ENCODE measurements around the gene SRC. TPM values are rescaled to one million over a fixed set of nuclear protein-coding genes. Genes with fewer than 3 reads are reported as not detected.

SRC gene
- total RNA-seq, 6 experiments from 2014 or later = 22.0 to 35.6 (median 24.6) TPM

- H3K4me1 Mint-ChIP-seq (ENCODE audit: low read depth) = peaks cover 21% of the 10 kb centered on the region
- DNase-seq = no peak
- peaks cover 3% of the 10 kb centered on the region for H3K27me3 Mint-ChIP-seq (ENCODE audit: insufficient read depth)
- no peaks in the 10 kb centered on the region for H3K9me3 Mint-ChIP-seq
- peak overlapping the region; percentile 68 for H3K27ac Mint-ChIP-seq
- TF ChIP-seq CTCF (IDR thresholded peaks at IDR 0.05) = no peak
- H3K36me3 Mint-ChIP-seq (ENCODE audit: low read depth) = peaks cover 5% of the 10 kb centered on the region
- peak overlapping the region; percentile 25; the same call in 1 of the 2 replicates for H3K4me3 Mint-ChIP-seq
Measured at GRCh38 chr20:37385176-37385575, 39.2 kb downstream of the SRC start.

- no peak for DNase-seq
- TF ChIP-seq CTCF (IDR thresholded peaks at IDR 0.05) = no peak
- H3K4me3 Mint-ChIP-seq = no peak overlapping the region
- H3K4me1 Mint-ChIP-seq (ENCODE audit: low read depth) = peaks cover 14% of the 10 kb centered on the region
- peaks cover 5% of the 10 kb centered on the region for H3K36me3 Mint-ChIP-seq (ENCODE audit: low read depth)
- H3K27me3 Mint-ChIP-seq (ENCODE audit: insufficient read depth) = peaks cover 3% of the 10 kb centered on the region
- no peaks in the 10 kb centered on the region for H3K9me3 Mint-ChIP-seq
- no peak overlapping the region for H3K27ac Mint-ChIP-seq
Measured at GRCh38 chr20:37385659-37386504, 39.9 kb downstream of the SRC start.

GRCh38 chr20:37386505-37387251 is 40.7 kb downstream of the SRC start:
- Mint-ChIP-seq H3K9me3 (no peaks in the 10 kb centered on the region), H3K4me1 (ENCODE audit: low read depth) (peaks cover 12% of the 10 kb centered on the region), H3K27me3 (ENCODE audit: insufficient read depth) (peaks cover 3% of the 10 kb centered on the region), H3K4me3 (no peak overlapping the region), H3K27ac (no peak overlapping the region), H3K36me3 (ENCODE audit: low read depth) (peaks cover 5% of the 10 kb centered on the region)
- no peak for TF ChIP-seq CTCF (IDR thresholded peaks at IDR 0.05)
- DNase-seq = no peak

- no peak for TF ChIP-seq CTCF (IDR thresholded peaks at IDR 0.05)
- no peaks in the 10 kb centered on the region for H3K9me3 Mint-ChIP-seq
- no peak overlapping the region for H3K4me3 Mint-ChIP-seq
- H3K27me3 Mint-ChIP-seq (ENCODE audit: insufficient read depth) = peaks cover 3% of the 10 kb centered on the region
- peaks cover 12% of the 10 kb centered on the region for H3K4me1 Mint-ChIP-seq (ENCODE audit: low read depth)
- H3K36me3 Mint-ChIP-seq (ENCODE audit: low read depth) = peaks cover 5% of the 10 kb centered on the region
- H3K27ac Mint-ChIP-seq = no peak overlapping the region
- no peak for DNase-seq
Measured at GRCh38 chr20:37387519-37388269, 41.8 kb downstream of the SRC start.

GRCh38 chr20:37388831-37389230 is 42.9 kb downstream of the SRC start:
- no peak overlapping the region for H3K27ac Mint-ChIP-seq
- no peak overlapping the region for H3K4me3 Mint-ChIP-seq
- H3K27me3 Mint-ChIP-seq (ENCODE audit: insufficient read depth) = peaks cover 3% of the 10 kb centered on the region; the same call in 1 of the 2 replicates
- H3K36me3 Mint-ChIP-seq (ENCODE audit: low read depth) = peaks cover 5% of the 10 kb centered on the region
- TF ChIP-seq CTCF (IDR thresholded peaks at IDR 0.05) = no peak
- peaks cover 6% of the 10 kb centered on the region for H3K4me1 Mint-ChIP-seq (ENCODE audit: low read depth)
- H3K9me3 Mint-ChIP-seq = no peaks in the 10 kb centered on the region
- DNase-seq = no peak
